Thymus (tissue), 11 donors: ENCODE results near the gene LDLRAD3. TPM values are rescaled to one million over a fixed set of nuclear protein-coding genes. Genes with fewer than 3 reads are reported as not detected.
A peak's percentile ranks its signal among the peaks of the same experiment; 100 is the strongest.

Experiments used
- DNase-seq, 9 donors: peaks; one replicate each; pipeline ENCODE4 v3.0.0-alpha.2; 2013; ENCODE audit warnings: low spot score in 9 of 9, low read depth in 6 of 9, missing footprints in 1 of 9
- H3K27ac ChIP-seq, 2 donors: one replicate each; pipeline ENCODE4 v1.5.1; 2013; ENCODE audit warnings: control low read depth in 1 of 2, low read depth in 1 of 2, low read length in 1 of 2, mild to moderate bottlenecking in 1 of 2, moderate library complexity in 1 of 2
- H3K27me3 ChIP-seq, 2 donors: one replicate each; pipeline ENCODE4 v1.5.1; 2013; ENCODE audit warnings: low read length in 1 of 2; ENCODE audit not compliant: control insufficient read depth in 2 of 2, insufficient read depth in 1 of 2
- H3K36me3 ChIP-seq, 2 donors: one replicate each; pipeline ENCODE4 v1.5.1; 2013; ENCODE audit warnings: low read length in 1 of 2, mild to moderate bottlenecking in 1 of 2, moderate library complexity in 1 of 2; ENCODE audit not compliant: control insufficient read depth in 2 of 2, insufficient read depth in 2 of 2
- H3K4me1 ChIP-seq, 2 donors: one replicate each; pipeline ENCODE4 v1.5.1; 2013; ENCODE audit warnings: low read length in 2 of 2; ENCODE audit not compliant: control insufficient read depth in 2 of 2, insufficient read depth in 2 of 2
- H3K4me3 ChIP-seq, 2 donors: one replicate each; pipeline ENCODE4 v1.5.1; 2013; ENCODE audit warnings: low read length in 2 of 2, control low read depth in 1 of 2, mild to moderate bottlenecking in 1 of 2
- H3K9me3 ChIP-seq, 2 donors: one replicate each; pipeline ENCODE4 v1.5.1; 2013; ENCODE audit warnings: low read length in 1 of 2, mild to moderate bottlenecking in 1 of 2; ENCODE audit not compliant: control insufficient read depth in 2 of 2, insufficient read depth in 1 of 2
- WGBS: extraction: QIAGEN DNeasy Blood & Tissue Kit; methylation state at CpG from one replicate; pipeline ENCODE4 v1.1.7; 2013; 5-methylcytosine and 5-hydroxymethylcytosine counted together
- polyA plus RNA-seq: library from polyadenylated mRNA; stranded (reverse); fragments of 200-250 nt; gene quantifications from one replicate; pipeline ENCODE4 v1.2.3, GENCODE V29; 2013
- total RNA-seq: library from RNA; stranded (reverse); fragments of 120-200 nt; gene quantifications from one replicate; pipeline ENCODE4 v1.2.4, GENCODE V29; 2013
- donor health status: healthy.

LDLRAD3 gene
- total and polyA plus RNA-seq, 2 donors = 2.1 to 6.9 TPM

DNA sequence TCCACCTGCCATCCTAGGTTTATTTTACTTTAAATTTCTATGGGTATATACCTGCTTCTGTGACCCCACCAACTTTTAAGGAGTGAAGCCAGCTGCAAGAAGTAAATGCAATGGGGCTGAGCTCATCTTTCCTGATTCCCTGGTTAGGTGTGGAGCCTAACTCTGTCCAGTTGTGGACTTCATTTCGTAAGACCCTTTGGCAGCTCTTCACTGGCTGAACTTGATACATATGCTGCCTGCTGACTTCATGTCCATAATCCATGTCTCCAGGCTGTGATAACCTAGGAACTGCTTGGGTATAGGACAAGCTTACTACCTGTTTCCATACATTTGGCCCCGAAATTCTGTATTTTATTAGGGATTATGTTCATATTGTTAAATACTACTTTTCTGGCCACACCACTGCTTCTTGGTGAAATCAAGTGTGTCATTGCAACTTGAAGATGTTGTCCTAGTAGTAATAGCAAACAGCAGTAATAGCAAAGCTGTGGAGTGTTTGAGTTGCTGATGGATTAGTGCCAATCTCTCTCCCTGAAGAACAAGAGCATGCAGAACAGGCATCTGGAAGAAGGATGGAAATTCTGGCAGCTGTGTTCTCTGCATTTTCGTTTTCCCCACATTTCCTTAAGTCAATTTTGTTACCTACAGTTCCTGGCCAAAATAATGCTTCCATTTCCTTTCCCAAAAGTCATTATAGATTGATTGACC lies 31.2 kb downstream of the LDLRAD3 start:
- WGBS = 87% methylated on average over 3 of the region's 3 CpGs
- DNase-seq = no peak
- no peak overlapping the region for H3K4me3 ChIP-seq

GRCh38 chr11:35976434-35976833 lies 32.6 kb downstream of the LDLRAD3 start:
- no peak for DNase-seq
- H3K27me3 ChIP-seq = no peaks in the 10 kb centered on the region
- H3K9me3 ChIP-seq = no peaks in the 10 kb centered on the region
- no peak overlapping the region for H3K4me3 ChIP-seq
- no peaks in the 10 kb centered on the region for H3K36me3 ChIP-seq
- WGBS = 95% methylated on average over 6 of the region's 6 CpGs
- H3K4me1 ChIP-seq = no peaks in the 10 kb centered on the region
- no peak overlapping the region for H3K27ac ChIP-seq

More for the DNA sequence above, 31.2 kb downstream of the LDLRAD3 start:
- H3K9me3 ChIP-seq = no peaks in the 10 kb centered on the region
- H3K27ac ChIP-seq = no peak overlapping the region
- H3K4me1 ChIP-seq = no peaks in the 10 kb centered on the region
- H3K36me3 ChIP-seq = no peaks in the 10 kb centered on the region
- no peaks in the 10 kb centered on the region for H3K27me3 ChIP-seq

DNA sequence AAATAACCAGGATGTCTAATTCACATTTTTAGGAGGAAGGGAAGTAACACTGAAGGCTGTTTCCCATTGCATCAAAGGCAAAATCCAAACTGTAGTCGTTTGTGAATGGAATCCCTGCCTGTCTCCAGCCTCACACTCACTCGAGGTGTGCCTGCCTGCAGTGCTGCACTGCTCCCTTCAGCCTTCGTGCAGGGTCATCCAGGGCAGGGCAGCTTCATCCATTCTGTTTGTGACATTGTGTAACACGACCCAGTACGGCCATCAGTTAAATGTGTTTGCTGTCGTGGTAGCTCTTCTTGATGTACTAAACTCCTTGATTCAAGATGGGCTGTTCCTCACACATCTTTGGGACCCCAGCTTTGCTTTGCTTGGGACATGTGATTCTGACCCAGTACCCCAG lies 34.3 kb downstream of the LDLRAD3 start:
- DNase-seq = no peak
- no peak overlapping the region for H3K27ac ChIP-seq
- WGBS = 65% methylated on average over 6 of the region's 6 CpGs
- H3K36me3 ChIP-seq = no peaks in the 10 kb centered on the region
- H3K9me3 ChIP-seq = no peaks in the 10 kb centered on the region
- no peak overlapping the region for H3K4me3 ChIP-seq
- H3K27me3 ChIP-seq = no peaks in the 10 kb centered on the region
- no peaks in the 10 kb centered on the region for H3K4me1 ChIP-seq

DNA sequence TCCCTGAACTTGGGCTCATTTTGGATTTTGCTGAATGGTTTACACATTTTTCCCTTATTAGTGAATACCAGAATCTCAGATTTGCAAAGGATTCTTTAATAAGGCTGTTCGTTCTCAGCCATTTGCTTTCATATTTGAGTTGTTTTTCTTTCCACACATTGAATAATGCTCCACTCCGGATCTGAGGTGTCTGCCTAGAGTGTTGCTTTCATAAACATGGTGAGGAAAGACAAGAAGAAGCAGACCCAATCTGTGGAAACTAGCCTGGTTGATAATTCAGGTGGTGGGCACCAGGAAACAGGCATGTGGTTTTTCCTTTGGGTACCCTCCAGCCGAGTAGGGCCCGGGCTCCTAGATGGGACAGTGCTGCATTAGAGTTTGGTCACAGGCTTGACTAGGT lies 35.0 kb downstream of the LDLRAD3 start:
- Histone ChIP-seq H3K27ac (no peak overlapping the region), H3K4me1 (no peaks in the 10 kb centered on the region), H3K9me3 (no peaks in the 10 kb centered on the region), H3K36me3 (no peaks in the 10 kb centered on the region), H3K27me3 (no peaks in the 10 kb centered on the region), H3K4me3 (no peak overlapping the region)
- 90% methylated on average over 4 of the region's 4 CpGs for WGBS
- DNase-seq = no peak

DNA sequence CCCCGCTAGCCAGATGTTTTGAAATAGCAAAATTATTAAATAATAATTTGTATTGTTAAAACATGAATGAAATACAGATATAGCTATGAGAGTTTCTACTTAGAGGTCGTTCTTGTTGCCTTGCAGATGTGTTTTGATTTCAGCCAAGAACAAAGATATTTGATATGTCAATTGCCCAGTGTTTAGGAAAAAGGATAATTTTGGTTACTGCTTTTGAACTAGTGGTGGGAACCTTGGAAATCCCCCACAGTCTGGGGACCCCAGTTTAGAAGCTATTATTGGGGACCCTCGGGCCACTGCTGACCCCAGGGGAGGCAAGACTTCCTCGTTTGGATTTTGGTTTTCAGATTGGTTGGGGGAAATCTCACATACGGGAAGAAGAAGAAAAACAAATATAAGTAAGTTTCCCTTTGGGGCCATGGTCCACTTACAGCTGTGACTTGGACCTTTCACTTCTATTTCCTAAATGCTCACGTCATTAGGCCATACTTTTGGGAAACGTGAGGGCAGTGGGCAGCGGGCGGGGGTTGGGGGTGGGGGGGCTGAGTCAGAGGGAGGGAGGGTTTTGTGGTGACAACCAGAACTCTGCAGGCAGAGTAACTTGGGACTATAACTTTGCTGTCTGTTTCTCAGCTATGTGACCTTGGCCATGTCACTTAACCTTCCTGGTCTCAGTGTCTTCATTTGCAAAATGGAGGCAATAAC lies 37.0 kb downstream of the LDLRAD3 start:
- H3K27me3 ChIP-seq = no peaks in the 10 kb centered on the region
- no peak for DNase-seq
- H3K27ac ChIP-seq = peak overlapping the region in 1 of 2 donors; percentile 47
- 84% methylated on average over 9 of the region's 9 CpGs for WGBS
- H3K9me3 ChIP-seq = peaks cover 0 to 4% of the 10 kb centered on the region in 2 donors
- no peak overlapping the region for H3K4me3 ChIP-seq
- H3K36me3 ChIP-seq = no peaks in the 10 kb centered on the region
- H3K4me1 ChIP-seq = no peaks in the 10 kb centered on the region

DNA sequence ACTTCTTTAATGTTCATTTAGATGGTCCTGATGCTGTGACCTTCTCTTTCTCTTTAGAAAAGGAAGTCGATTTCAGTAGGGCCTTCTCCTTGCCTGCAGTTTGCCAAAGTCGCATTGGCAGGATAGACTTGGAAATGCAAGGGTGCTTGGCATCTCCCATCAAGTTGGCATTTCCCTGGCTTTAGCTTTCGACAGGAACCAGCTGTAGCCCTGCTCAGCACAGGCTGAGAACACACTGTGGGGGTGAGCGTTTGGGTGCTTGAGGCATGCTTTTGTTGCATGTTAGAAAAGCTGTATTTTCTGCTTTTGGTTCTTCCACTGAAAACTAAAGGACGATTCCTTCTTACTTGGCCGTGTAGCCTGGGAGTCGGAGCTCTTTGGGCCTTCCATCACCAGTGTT lies 37.7 kb downstream of the LDLRAD3 start:
- Histone ChIP-seq H3K4me3 (no peak overlapping the region), H3K4me1 (no peaks in the 10 kb centered on the region), H3K27me3 (no peaks in the 10 kb centered on the region), H3K27ac (no peak overlapping the region), H3K9me3 (peaks cover 0 to 4% of the 10 kb centered on the region in 2 donors), H3K36me3 (no peaks in the 10 kb centered on the region)
- DNase-seq = no peak
- 92% methylated on average over 7 of the region's 7 CpGs for WGBS

DNA sequence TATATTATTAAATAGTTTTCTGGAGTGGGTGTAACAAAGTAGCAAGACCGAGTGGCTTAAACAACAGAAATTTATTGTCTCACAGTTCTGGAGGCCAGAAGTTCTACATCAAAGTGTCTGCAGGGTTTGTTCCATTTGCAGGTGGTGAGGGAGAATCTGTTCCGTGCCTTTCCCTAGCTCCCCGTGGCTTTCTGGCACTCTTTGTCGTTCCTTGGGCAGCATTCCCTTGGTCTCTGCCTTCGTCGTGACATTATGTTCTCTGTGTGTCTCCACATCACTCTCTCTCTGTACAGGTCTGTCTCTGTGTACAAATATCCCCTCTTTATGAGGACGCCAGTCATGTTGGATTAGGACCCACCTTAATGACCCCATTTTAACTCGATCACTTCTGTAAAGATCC lies 38.2 kb downstream of the LDLRAD3 start:
- WGBS = 91% methylated on average over 8 of the region's 8 CpGs
- Histone ChIP-seq H3K4me3 (no peak overlapping the region), H3K27ac (no peak overlapping the region), H3K27me3 (no peaks in the 10 kb centered on the region), H3K9me3 (peaks cover 0 to 4% of the 10 kb centered on the region in 2 donors), H3K36me3 (no peaks in the 10 kb centered on the region), H3K4me1 (no peaks in the 10 kb centered on the region)
- DNase-seq = no peak

GRCh38 chr11:35983981-35984380 lies 40.1 kb downstream of the LDLRAD3 start:
- Histone ChIP-seq H3K4me1 (no peaks in the 10 kb centered on the region), H3K4me3 (no peak overlapping the region), H3K27me3 (no peaks in the 10 kb centered on the region), H3K27ac (no peak overlapping the region), H3K9me3 (peaks cover 0 to 4% of the 10 kb centered on the region in 2 donors), H3K36me3 (no peaks in the 10 kb centered on the region)
- WGBS = 97% methylated on average over 1 of the region's 1 CpG
- DNase-seq = no peak

- no peaks in the 10 kb centered on the region for H3K4me1 ChIP-seq
- no peaks in the 10 kb centered on the region for H3K36me3 ChIP-seq
- DNase-seq = no peak
- H3K27me3 ChIP-seq = no peaks in the 10 kb centered on the region
- 89% methylated on average over 3 of the region's 3 CpGs for WGBS
- H3K27ac ChIP-seq = no peak overlapping the region
- peaks cover 0 to 4% of the 10 kb centered on the region in 2 donors for H3K9me3 ChIP-seq
- H3K4me3 ChIP-seq = no peak overlapping the region
These were observed 43.1 kb downstream of the LDLRAD3 start for GRCh38 chr11:35986947-35987346.
